Mesenteric fat pad (tissue), 1 donor: Measurements from ENCODE around the gene CD14. TPM values are rescaled to one million over a fixed set of nuclear protein-coding genes. Genes with fewer than 3 reads are reported as not detected.
"Not testable (repeated sequence)": the region's sequence is repeated elsewhere in the genome, so short reads cannot be mapped to it uniquely, and the experiment has no call there.

Experiments used
- DNase-seq: peaks from one replicate; pipeline ENCODE4 v3.0.0-alpha.2; 2020; ENCODE audit warnings: low spot score
- total RNA-seq: library from RNA; stranded (reverse); fragmentation: NEBNext Ultra II Directional; extraction: Animal tissue kit (Norgen Biotek cat#: 25700); gene quantifications from one replicate; pipeline ENCODE4 v1.2.1, GENCODE V29; 2021
- donor health status: DM: yes; HTN: yes; CAD: no.

CD14 gene
- total RNA-seq, 1 donor from 2014 or later = 224 TPM

- DNase-seq = no peak
These were observed 2.6 kb upstream of the CD14 start for GRCh38 chr5:140635291-140636257.

- no peak for DNase-seq
These were observed 1.1 kb upstream of the CD14 start for GRCh38 chr5:140634103-140634502.

- DNase-seq = no peak
These were observed 526 bp upstream of the CD14 start for GRCh38 chr5:140633501-140633900.

- DNase-seq = no peak
These were observed 482 bp downstream of the CD14 start for GRCh38 chr5:140632366-140633020.

GRCh38 chr5:140631831-140632365, 1.1 kb downstream of the CD14 start:
- no peak for DNase-seq

GRCh38 chr5:140631036-140631417, 1.9 kb downstream of the CD14 start:
- DNase-seq = no peak

GRCh38 chr5:140630292-140631035, 2.5 kb downstream of the CD14 start:
- no peak for DNase-seq

GRCh38 chr5:140628711-140629110, 4.3 kb downstream of the CD14 start:
- no peak for DNase-seq

- no peak for DNase-seq
These were observed 5.0 kb downstream of the CD14 start for GRCh38 chr5:140627972-140628371.

GRCh38 chr5:140624886-140625285, 8.1 kb downstream of the CD14 start:
- DNase-seq = not testable (repeated sequence)

- not testable (repeated sequence) for DNase-seq
These were observed 9.9 kb downstream of the CD14 start for GRCh38 chr5:140623061-140623460.

GRCh38 chr5:140622301-140622700, 10.7 kb downstream of the CD14 start:
- DNase-seq = no peak

GRCh38 chr5:140611020-140611521, 21.9 kb downstream of the CD14 start:
- no peak for DNase-seq

- DNase-seq = no peak
These were observed 23.8 kb downstream of the CD14 start for GRCh38 chr5:140609126-140609525.

GRCh38 chr5:140608722-140609121, 24.3 kb downstream of the CD14 start:
- no peak for DNase-seq

- no peak for DNase-seq
These were observed 25.9 kb downstream of the CD14 start for GRCh38 chr5:140607031-140607430.

GRCh38 chr5:140605879-140606278, 27.1 kb downstream of the CD14 start:
- DNase-seq = no peak

GRCh38 chr5:140603734-140604133, 29.2 kb downstream of the CD14 start:
- DNase-seq = no peak

GRCh38 chr5:140603446-140603698, 29.6 kb downstream of the CD14 start:
- not testable (repeated sequence) for DNase-seq

- DNase-seq = no peak
These were observed 30.8 kb downstream of the CD14 start for GRCh38 chr5:140602147-140602546.

- no peak for DNase-seq
These were observed 32.9 kb downstream of the CD14 start for GRCh38 chr5:140600096-140600495.

GRCh38 chr5:140598836-140599235, 34.1 kb downstream of the CD14 start:
- no peak for DNase-seq
